Testis (tissue), 3 donors: ENCODE measurements around the gene ACTR8. TPM values are rescaled to one million over a fixed set of nuclear protein-coding genes. Genes with fewer than 3 reads are reported as not detected.
A peak's percentile ranks its signal among the peaks of the same experiment; 100 is the strongest.

Source experiments
- DNase-seq: peaks from one replicate; pipeline ENCODE4 v3.0.0-alpha.2; 2019
- H3K27ac ChIP-seq, 2 donors: fragments of 200-600 bp; sonication (generic); one replicate each; pipeline ENCODE4 v1.5.1; 2019
- H3K27me3 ChIP-seq: fragments of 200-600 bp; sonication (generic); one replicate; pipeline ENCODE4 v1.5.1; 2019
- H3K36me3 ChIP-seq: fragments of 200-600 bp; sonication (generic); one replicate; pipeline ENCODE4 v1.5.1; 2017; ENCODE audit warnings: low read depth; ENCODE audit errors: missing control alignments
- H3K4me1 ChIP-seq: fragments of 200-600 bp; sonication (generic); one replicate; pipeline ENCODE4 v1.5.1; 2019
- H3K4me3 ChIP-seq, 2 donors: fragments of 200-600 bp; sonication (generic); one replicate each; pipeline ENCODE4 v1.5.1; 2017 to 2019
- H3K9me3 ChIP-seq: fragments of 200-600 bp; sonication (generic); one replicate; pipeline ENCODE4 v1.5.1; 2017
- POLR2A ChIP-seq: fragments of 450-650 bp; IDR thresholded peaks from one replicate; pipeline ENCODE4 v1.6.1; 2017; ENCODE audit warnings: antibody characterized with exemption, mild to moderate bottlenecking, moderate library complexity
- WGBS, 2 donors: methylation state at CpG; one replicate each; pipeline ENCODE4 v1.1.5; 2018; 5-methylcytosine and 5-hydroxymethylcytosine counted together
- intact Hi-C: fragments of 100-400 bp; cut with DNase I; formaldehyde crosslinking; loops from one replicate; pipeline ENCODE4 v1.15.1; 2023; ENCODE audit warnings: low total_unique reads
- polyA plus RNA-seq: library from polyadenylated mRNA; stranded (reverse); fragments of 350-450 nt; fragmentation: Illumina TruSeq; extraction: RNeasy Lipid Tissue Mini Kit (QIAGEN cat#74804); gene quantifications from one replicate; pipeline ENCODE4 v1.2.3, GENCODE V29; 2014; ENCODE audit warnings: low read depth, low replicate concordance; ENCODE audit not compliant: insufficient read depth
- total RNA-seq, 2 donors: library from RNA; depleted of rRNA; stranded (reverse); fragments of >200 nt; gene quantifications; one replicate each; pipeline ENCODE4 v1.2.3, GENCODE V29; 2016
- TF ChIP-seq, protein P1 (sequence below), 3 experiments: fragments of 450-650 bp in 2 of 3; fragments of 200-600 bp in 1 of 3; sonication (generic) in 1 of 3; IDR thresholded peaks; one replicate each; pipeline ENCODE4 v1.5.1; 2016 to 2019; ENCODE audit warnings: antibody characterized with exemption in 3 of 3, mild to moderate bottlenecking in 2 of 3, moderate library complexity in 1 of 3

The ACTR8 gene
- total and polyA plus RNA-seq, 3 donors from 2014 or later = 47.0 to 60.1 (median 56.4) TPM

DNA sequence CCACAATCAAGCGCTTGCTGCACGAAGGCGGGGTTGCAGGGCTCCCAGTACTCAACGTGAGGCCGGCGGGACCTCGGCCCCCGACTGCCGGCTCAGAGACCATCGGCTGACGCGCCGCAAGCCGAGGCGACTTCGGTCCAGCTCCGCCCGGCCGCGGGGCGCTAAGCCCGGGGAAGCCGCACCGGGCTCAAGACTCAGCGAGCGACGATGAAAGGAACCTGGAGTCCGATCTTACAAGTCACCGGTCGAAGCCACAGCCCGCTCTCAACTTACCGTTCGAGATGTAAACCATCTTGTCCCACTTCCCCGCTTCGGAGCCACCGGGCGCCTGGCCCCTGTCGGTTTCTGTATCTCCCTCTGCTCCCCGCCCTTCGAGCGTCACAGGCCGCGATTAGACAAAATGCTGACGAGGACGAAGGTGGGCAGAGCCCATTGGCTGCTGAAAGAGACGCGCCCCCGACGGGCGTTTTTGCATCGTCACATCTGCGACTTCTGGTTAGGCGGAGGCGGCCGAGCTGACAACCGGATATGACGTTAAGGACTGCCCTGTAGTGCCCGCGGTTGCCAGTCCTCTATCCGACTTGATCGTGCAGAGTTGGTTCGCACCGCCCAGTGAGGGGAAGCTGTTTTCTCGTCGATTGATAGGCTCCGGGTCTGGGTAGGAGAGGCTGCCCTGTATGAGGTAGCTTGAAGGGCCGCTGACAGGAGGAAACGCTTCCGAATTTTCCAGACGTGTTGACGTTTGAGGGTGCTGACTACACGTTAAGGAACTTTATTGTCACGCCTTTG, 9.7 kb upstream of the ACTR8 start, which contains the start of gene SELENOK:
Gene SELENOK, minus strand, starts transcription at position 363 of the 789 bp plus-strand sequence.
- no peaks in the 10 kb centered on the region for H3K36me3 ChIP-seq
- TF ChIP-seq POLR2A = peak; percentile 97
- TF ChIP-seq, protein P1, sequence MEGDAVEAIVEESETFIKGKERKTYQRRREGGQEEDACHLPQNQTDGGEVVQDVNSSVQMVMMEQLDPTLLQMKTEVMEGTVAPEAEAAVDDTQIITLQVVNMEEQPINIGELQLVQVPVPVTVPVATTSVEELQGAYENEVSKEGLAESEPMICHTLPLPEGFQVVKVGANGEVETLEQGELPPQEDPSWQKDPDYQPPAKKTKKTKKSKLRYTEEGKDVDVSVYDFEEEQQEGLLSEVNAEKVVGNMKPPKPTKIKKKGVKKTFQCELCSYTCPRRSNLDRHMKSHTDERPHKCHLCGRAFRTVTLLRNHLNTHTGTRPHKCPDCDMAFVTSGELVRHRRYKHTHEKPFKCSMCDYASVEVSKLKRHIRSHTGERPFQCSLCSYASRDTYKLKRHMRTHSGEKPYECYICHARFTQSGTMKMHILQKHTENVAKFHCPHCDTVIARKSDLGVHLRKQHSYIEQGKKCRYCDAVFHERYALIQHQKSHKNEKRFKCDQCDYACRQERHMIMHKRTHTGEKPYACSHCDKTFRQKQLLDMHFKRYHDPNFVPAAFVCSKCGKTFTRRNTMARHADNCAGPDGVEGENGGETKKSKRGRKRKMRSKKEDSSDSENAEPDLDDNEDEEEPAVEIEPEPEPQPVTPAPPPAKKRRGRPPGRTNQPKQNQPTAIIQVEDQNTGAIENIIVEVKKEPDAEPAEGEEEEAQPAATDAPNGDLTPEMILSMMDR (IDR thresholded peaks at IDR 0.05) = no peak
- peak within 1 kb of the TSS; percentile 94 to 95 for H3K27ac ChIP-seq
- intact Hi-C loops = no loop called here
- peak within 1 kb of the TSS; percentile 88 to 96 for H3K4me3 ChIP-seq
- no peaks in the 10 kb centered on the region for H3K27me3 ChIP-seq
- no peaks in the 10 kb centered on the region for H3K9me3 ChIP-seq
- peak; percentile 99 for DNase-seq
- H3K4me1 ChIP-seq = no peaks in the 10 kb centered on the region
- 0% methylated on average over 39 to 72 of the region's 73 CpGs for WGBS, 2 donors

DNA sequence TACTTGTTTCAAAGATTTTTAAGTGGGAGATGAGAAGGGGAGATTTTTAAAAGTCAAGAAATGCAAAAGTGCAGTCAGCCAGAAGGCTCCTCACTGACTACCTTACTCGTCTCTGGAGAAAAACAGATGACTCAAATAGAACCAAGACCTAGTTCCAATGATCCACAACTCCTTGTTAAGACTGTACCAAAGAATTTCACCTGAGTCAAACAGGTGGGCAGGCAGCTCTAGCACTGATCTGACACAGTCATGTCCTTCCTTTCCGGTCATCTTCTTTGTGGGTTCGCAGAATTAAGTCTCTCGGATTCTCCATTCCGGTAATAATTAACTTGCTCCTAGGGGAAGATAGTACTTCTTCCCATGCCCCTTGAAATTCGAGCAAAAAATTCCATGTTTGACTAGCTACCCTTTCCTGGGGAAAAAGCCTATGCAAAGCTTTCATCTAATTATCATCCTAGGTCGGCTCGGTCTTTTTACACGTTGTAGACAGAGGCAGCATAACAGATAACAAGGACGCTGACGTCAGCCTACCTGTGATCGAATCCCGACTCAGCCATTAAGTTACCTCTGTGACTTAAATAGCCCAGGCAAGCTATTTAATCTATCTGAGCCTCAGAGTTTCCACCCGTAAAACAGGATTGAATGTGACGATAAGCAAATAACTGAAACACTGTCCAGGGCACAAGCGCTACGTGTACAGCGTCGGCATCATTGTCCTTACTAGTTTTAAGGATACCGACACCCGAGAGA, 8.9 kb upstream of the ACTR8 start:
- H3K36me3 ChIP-seq = no peaks in the 10 kb centered on the region
- intact Hi-C loops = no loop called here
- H3K9me3 ChIP-seq = no peaks in the 10 kb centered on the region
- no peaks in the 10 kb centered on the region for H3K27me3 ChIP-seq
- peak overlapping the region; percentile 94 to 95 for H3K27ac ChIP-seq
- peak; percentile 81 for DNase-seq
- 4% methylated on average over 19 to 21 of the region's 21 CpGs for WGBS, 2 donors
- H3K4me3 ChIP-seq = peak overlapping the region; percentile 88 to 96
- no peaks in the 10 kb centered on the region for H3K4me1 ChIP-seq
- no peak for TF ChIP-seq POLR2A
- TF ChIP-seq, protein P1 (IDR thresholded peaks at IDR 0.05) = no peak

GRCh38 chr3:53888232-53888631, 6.3 kb upstream of the ACTR8 start:
- TF ChIP-seq, protein P1 (IDR thresholded peaks at IDR 0.05) = no peak
- TF ChIP-seq POLR2A = no peak
- Histone ChIP-seq H3K36me3 (no peaks in the 10 kb centered on the region), H3K27me3 (no peaks in the 10 kb centered on the region), H3K4me3 (no peak overlapping the region), H3K27ac (no peak overlapping the region), H3K9me3 (no peaks in the 10 kb centered on the region), H3K4me1 (no peaks in the 10 kb centered on the region)
- intact Hi-C loops = no loop called here
- WGBS, 2 donors = 81% methylated on average over 1 of the region's 1 CpG
- no peak for DNase-seq

DNA sequence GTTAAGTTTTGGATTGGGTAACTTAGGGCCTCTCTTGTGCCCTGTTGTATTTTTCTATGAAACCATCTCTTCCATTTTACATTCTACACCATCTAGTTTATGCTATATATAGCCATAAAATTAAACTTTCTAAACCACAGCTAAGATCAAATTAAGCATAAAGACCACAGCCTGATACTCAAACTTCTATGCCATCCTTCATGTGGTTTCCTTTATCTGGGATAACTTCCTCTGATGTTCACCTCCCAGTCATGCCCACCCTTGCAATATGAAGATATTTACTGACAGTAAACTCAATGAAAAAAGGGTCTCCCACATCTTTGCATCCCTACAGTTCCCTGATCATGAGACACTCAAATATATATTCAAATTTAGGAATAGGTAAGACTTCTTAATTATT, 5.5 kb upstream of the ACTR8 start:
- no peak for DNase-seq
- TF ChIP-seq POLR2A = no peak
- TF ChIP-seq, protein P1 (IDR thresholded peaks at IDR 0.05) = no peak
- H3K4me3 ChIP-seq = no peak overlapping the region
- H3K4me1 ChIP-seq = no peaks in the 10 kb centered on the region
- intact Hi-C loops = no loop called here
- H3K36me3 ChIP-seq = no peaks in the 10 kb centered on the region
- no peaks in the 10 kb centered on the region for H3K9me3 ChIP-seq
- H3K27me3 ChIP-seq = no peaks in the 10 kb centered on the region
- no peak overlapping the region for H3K27ac ChIP-seq
